ENCODE results near the gene MEA1. TPM values are rescaled to one million over a fixed set of nuclear protein-coding genes. Genes with fewer than 3 reads are reported as not detected.

Gene MEA1
- total RNA-seq, 2 experiments from 2014 or later: 67.9 to 70.7 TPM

DNA sequence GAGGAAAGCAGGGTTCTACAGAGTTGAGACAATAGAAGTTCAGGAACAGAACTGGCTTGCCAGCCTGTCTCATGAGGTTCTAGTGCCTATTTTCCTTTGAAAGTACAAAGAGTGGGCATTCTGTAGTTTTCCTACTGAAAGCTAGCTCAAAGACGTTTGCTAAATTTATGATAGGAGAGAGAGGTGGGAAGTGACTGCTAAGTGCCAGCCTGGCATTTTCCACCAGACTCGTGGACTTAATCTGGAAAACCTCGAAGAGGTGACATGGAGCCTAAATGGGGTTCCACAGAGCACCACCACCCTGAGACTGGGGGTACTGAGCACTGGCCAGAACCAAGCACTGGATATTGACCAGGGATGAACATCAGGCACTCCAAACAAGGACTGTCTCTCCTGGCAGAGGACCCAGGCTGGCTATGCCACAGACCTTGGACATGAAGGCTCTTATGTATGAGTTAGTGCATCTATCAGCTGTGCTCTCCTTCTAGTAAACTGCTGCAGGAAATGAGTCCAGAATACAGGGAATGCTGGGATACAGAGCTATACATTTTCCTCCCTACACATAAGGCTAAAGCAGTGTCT is 41.9 kb downstream of the MEA1 start:
- no peak overlapping the region for H2AFZ ChIP-seq (ENCODE audit: low read length)
- TF ChIP-seq, protein P1, sequence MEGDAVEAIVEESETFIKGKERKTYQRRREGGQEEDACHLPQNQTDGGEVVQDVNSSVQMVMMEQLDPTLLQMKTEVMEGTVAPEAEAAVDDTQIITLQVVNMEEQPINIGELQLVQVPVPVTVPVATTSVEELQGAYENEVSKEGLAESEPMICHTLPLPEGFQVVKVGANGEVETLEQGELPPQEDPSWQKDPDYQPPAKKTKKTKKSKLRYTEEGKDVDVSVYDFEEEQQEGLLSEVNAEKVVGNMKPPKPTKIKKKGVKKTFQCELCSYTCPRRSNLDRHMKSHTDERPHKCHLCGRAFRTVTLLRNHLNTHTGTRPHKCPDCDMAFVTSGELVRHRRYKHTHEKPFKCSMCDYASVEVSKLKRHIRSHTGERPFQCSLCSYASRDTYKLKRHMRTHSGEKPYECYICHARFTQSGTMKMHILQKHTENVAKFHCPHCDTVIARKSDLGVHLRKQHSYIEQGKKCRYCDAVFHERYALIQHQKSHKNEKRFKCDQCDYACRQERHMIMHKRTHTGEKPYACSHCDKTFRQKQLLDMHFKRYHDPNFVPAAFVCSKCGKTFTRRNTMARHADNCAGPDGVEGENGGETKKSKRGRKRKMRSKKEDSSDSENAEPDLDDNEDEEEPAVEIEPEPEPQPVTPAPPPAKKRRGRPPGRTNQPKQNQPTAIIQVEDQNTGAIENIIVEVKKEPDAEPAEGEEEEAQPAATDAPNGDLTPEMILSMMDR (conservative IDR thresholded peaks at IDR 0.05; ENCODE audit: low read length): no peak
- BruUV-seq (replicated peaks): no TSS peak
- no peak overlapping the region for H3K4me2 ChIP-seq (ENCODE audit: low read length)
- peaks cover under 1% of the 10 kb centered on the region for H3K4me1 ChIP-seq (ENCODE audit: insufficient read depth, low read length, poor library complexity, severe bottlenecking)
- H3K9me2 ChIP-seq (ENCODE audit: insufficient read depth, low read length): no peaks in the 10 kb centered on the region
- no peak overlapping the region for H3K4me3 ChIP-seq (ENCODE audit: low read depth, low read length, poor library complexity, severe bottlenecking)
- no peak for DNase-seq (ENCODE audit: low spot score)
- H3K36me3 ChIP-seq (ENCODE audit: insufficient read depth, low read length): peaks cover 27% of the 10 kb centered on the region
- no peak overlapping the region for H3K27ac ChIP-seq (ENCODE audit: low read depth, low read length, poor library complexity, severe bottlenecking)
- no peaks in the 10 kb centered on the region for H3K9me3 ChIP-seq (ENCODE audit: low read length)
- ChIA-PET POLR2A (interaction anchor here (1.8 kb wide), 1 partner anchor 12 kb away, joined by 9 read pairs; the partner anchor contains the start of gene PPP2R5D), CTCF (ENCODE audit: unreplicated experiment) (no interaction called here)
- H3K79me2 ChIP-seq (ENCODE audit: insufficient read depth, low read depth, low read length): peaks cover 4% of the 10 kb centered on the region; the same call in 1 of the 2 replicates
- intact Hi-C loops (cut with micrococcal nuclease; ENCODE audit: unreplicated experiment): no loop called here
- H4K20me1 ChIP-seq (ENCODE audit: insufficient read depth, low read length): no peaks in the 10 kb centered on the region

DNA sequence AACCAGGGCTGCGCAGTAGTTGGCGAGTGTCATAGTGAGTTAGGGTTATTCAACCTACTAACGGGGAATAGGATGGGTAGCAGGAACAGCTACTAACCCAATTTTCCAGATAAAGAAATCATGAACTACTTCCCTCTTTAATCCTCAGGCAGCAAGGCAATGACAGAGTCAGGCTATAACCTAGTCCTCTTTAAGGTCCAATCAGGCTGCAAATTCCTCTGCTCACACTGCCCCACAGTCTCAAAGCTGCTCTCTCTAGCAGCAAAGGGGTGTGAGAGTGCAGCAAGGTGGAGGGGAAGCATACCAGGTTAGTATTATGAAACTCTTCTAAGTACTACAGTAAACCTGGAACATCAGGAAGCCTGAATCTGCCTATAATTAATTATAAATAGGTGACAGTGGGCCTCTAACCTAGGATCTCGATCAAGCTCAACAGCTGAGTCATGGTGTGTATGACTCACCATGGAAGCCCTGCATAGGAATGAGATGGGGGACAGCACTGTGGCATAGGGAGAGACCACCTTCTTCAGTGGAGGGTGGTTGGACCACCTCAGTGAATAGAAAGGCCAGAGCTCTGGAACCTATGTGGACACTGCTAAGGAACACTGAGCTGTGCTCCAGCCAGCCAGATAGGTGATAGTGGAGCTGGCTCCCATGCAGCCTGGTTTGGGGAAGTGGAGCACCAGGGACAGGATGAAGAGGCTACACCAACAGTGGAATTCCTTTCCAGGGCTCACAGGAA is 42.7 kb downstream of the MEA1 start:
- DNase-seq (ENCODE audit: low spot score): no peak
- BruUV-seq (replicated peaks): no TSS peak
- POLR2A ChIA-PET: interaction anchor here (0.6 to 1.8 kb wide), 2 partner anchors 13 to 737 kb away, joined by 5 to 9 read pairs; partner anchors contain the start of gene PPP2R5D
- CTCF ChIA-PET (ENCODE audit: unreplicated experiment): no interaction called here
- TF ChIP-seq, protein P1 (conservative IDR thresholded peaks at IDR 0.05; ENCODE audit: low read length): no peak
- TF ChIP-seq EZH2phosphoT487 (IDR thresholded peaks at IDR 0.05; ENCODE audit: borderline replicate concordance, low read depth, low read length): no peak
- H3K9me2 ChIP-seq (ENCODE audit: insufficient read depth, low read length): no peaks in the 10 kb centered on the region
- H4K20me1 ChIP-seq (ENCODE audit: insufficient read depth, low read length): no peaks in the 10 kb centered on the region
- H3K4me3 ChIP-seq (ENCODE audit: low read depth, low read length, poor library complexity, severe bottlenecking): no peak overlapping the region
- no peaks in the 10 kb centered on the region for H3K4me1 ChIP-seq (ENCODE audit: insufficient read depth, low read length, poor library complexity, severe bottlenecking)
- intact Hi-C loops (cut with micrococcal nuclease; ENCODE audit: unreplicated experiment): no loop called here
- no peak overlapping the region for H3K4me2 ChIP-seq (ENCODE audit: low read length)
- no peaks in the 10 kb centered on the region for H3K79me2 ChIP-seq (ENCODE audit: insufficient read depth, low read depth, low read length)
- H3K27ac ChIP-seq (ENCODE audit: low read depth, low read length, poor library complexity, severe bottlenecking): no peak overlapping the region
- H3K9me3 ChIP-seq (ENCODE audit: low read length): no peaks in the 10 kb centered on the region
- H3K36me3 ChIP-seq (ENCODE audit: insufficient read depth, low read length): peaks cover 25% of the 10 kb centered on the region
- H2AFZ ChIP-seq (ENCODE audit: low read length): no peak overlapping the region

DNA sequence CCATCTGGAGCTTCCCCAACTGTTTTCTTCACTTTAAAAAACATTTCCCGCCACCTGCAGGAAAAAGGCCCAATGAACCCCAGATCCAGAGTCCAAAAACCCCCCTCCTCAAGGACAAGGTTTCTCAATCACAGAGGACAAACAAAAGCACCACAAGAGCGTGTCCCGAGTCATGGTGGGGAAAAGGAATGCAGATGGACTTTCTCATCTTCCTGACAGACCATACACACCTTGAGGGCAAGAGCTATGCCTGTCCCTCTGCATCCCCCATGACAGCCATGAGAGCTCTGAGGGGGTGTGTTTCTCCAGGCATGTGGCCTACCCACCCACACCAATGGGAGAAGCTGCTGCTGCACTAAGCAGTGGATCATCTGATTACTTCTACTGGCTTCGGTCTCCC is 43.8 kb downstream of the MEA1 start:
- intact Hi-C loops (cut with micrococcal nuclease; ENCODE audit: unreplicated experiment): no loop called here
- no peaks in the 10 kb centered on the region for H3K9me2 ChIP-seq (ENCODE audit: insufficient read depth, low read length)
- no peaks in the 10 kb centered on the region for H4K20me1 ChIP-seq (ENCODE audit: insufficient read depth, low read length)
- ChIA-PET POLR2A (no interaction called here), CTCF (ENCODE audit: unreplicated experiment) (no interaction called here)
- no peaks in the 10 kb centered on the region for H3K9me3 ChIP-seq (ENCODE audit: low read length)
- H3K4me3 ChIP-seq (ENCODE audit: low read depth, low read length, poor library complexity, severe bottlenecking): no peak overlapping the region
- H3K4me2 ChIP-seq (ENCODE audit: low read length): no peak overlapping the region
- H3K79me2 ChIP-seq (ENCODE audit: insufficient read depth, low read depth, low read length): no peaks in the 10 kb centered on the region
- H3K36me3 ChIP-seq (ENCODE audit: insufficient read depth, low read length): peaks cover 20% of the 10 kb centered on the region
- DNase-seq (ENCODE audit: low spot score): no peak
- no peak for TF ChIP-seq EZH2phosphoT487 (IDR thresholded peaks at IDR 0.05; ENCODE audit: borderline replicate concordance, low read depth, low read length)
- TF ChIP-seq, protein P1 (conservative IDR thresholded peaks at IDR 0.05; ENCODE audit: low read length): no peak
- no peak overlapping the region for H2AFZ ChIP-seq (ENCODE audit: low read length)
- H3K4me1 ChIP-seq (ENCODE audit: insufficient read depth, low read length, poor library complexity, severe bottlenecking): no peaks in the 10 kb centered on the region
- no peak overlapping the region for H3K27ac ChIP-seq (ENCODE audit: low read depth, low read length, poor library complexity, severe bottlenecking)
- BruUV-seq (replicated peaks): no TSS peak

Measured in OCI-LY7 (cell line).